Common myeloid progenitor, CD34-positive (primary cell): Measurements from ENCODE around the gene TMBIM6.

Experiments used
- CTCF ChIA-PET: fragments of 350-600 bp; sonication (Branson Sonifier 250); formaldehyde crosslinking; loops from one replicate; lab custom pipeline; 2021; ENCODE audit warnings: antibody characterized with exemption; lab: Charles Lee
- POLR2A ChIA-PET: fragments of 350-600 bp; sonication (Branson Sonifier 250); formaldehyde crosslinking; loops from one replicate; lab custom pipeline; 2021; ENCODE audit warnings: antibody characterized with exemption; lab: Charles Lee
- DNase-seq, 3 donors: peaks; one replicate each; pipeline versions ENCODE4 v3.0.0 to v3.0.0-alpha.2; 2013
- H3K27ac ChIP-seq, 2 experiments: 1 replicate in 1 of 2; 2 replicates in 1 of 2; pipeline ENCODE4 v1.7.0; 2013; ENCODE audit warnings: inconsistent platforms in 2 of 2, low read length in 2 of 2, mild to moderate bottlenecking in 2 of 2, low read depth in 1 of 2, moderate library complexity in 1 of 2; ENCODE audit not compliant: severe bottlenecking in 2 of 2, insufficient read depth in 1 of 2, poor library complexity in 1 of 2
- H3K27me3 ChIP-seq, 5 experiments: replicated peaks in 2 of 5; 1 replicate in 3 of 5; 2 replicates in 2 of 5; pipeline versions ENCODE4 v1.6.1 to v1.7.0; 2013; ENCODE audit warnings: low read length in 4 of 5, mild to moderate bottlenecking in 2 of 5, moderate library complexity in 2 of 5, inconsistent platforms in 1 of 5; ENCODE audit not compliant: insufficient read depth in 5 of 5, control insufficient read depth in 4 of 5
- H3K36me3 ChIP-seq, 4 experiments: 1 replicate in 2 of 4; 2 replicates in 2 of 4; pipeline versions ENCODE4 v1.6.1 to v1.7.0; 2013; ENCODE audit warnings: low read length in 3 of 4, control low read depth in 1 of 4, mild to moderate bottlenecking in 1 of 4; ENCODE audit not compliant: control insufficient read depth in 4 of 4, insufficient read depth in 4 of 4
- H3K4me1 ChIP-seq, 4 experiments: 1 replicate in 3 of 4; 2 replicates in 1 of 4; pipeline versions ENCODE4 v1.6.1 to v1.7.1; 2013; ENCODE audit warnings: low read length in 3 of 4, mild to moderate bottlenecking in 3 of 4, control low read depth in 1 of 4, inconsistent platforms in 1 of 4, moderate library complexity in 1 of 4; ENCODE audit not compliant: control insufficient read depth in 4 of 4, insufficient read depth in 4 of 4; ENCODE audit errors: control extremely low read depth in 1 of 4
- H3K4me3 ChIP-seq, 7 experiments: 1 replicate in 4 of 7; 2 replicates in 3 of 7; pipeline versions ENCODE4 v1.5.1 to v1.7.0; 2013; ENCODE audit warnings: mild to moderate bottlenecking in 7 of 7, low read length in 6 of 7, moderate library complexity in 6 of 7, inconsistent platforms in 2 of 7, low read depth in 2 of 7, control low read depth in 1 of 7; ENCODE audit not compliant: insufficient read depth in 4 of 7, control insufficient read depth in 1 of 7; ENCODE audit errors: extremely low read depth in 1 of 7
- H3K9me3 ChIP-seq, 5 experiments: 1 replicate in 4 of 5; 2 replicates in 1 of 5; pipeline versions ENCODE4 v1.6.1 to v1.7.1; 2013; ENCODE audit warnings: low read length in 4 of 5, mild to moderate bottlenecking in 2 of 5, inconsistent platforms in 1 of 5, low read depth in 1 of 5, moderate library complexity in 1 of 5; ENCODE audit not compliant: control insufficient read depth in 4 of 5, insufficient read depth in 2 of 5; ENCODE audit errors: control extremely low read depth in 1 of 5
- WGBS: methylation state at CpG from one replicate; pipeline ENCODE4 v1.1.5; 2013; ENCODE audit not compliant: insufficient coverage; 5-methylcytosine and 5-hydroxymethylcytosine counted together

TMBIM6 gene

GRCh38 chr12:49806877-49807276 is 65.5 kb downstream of the TMBIM6 start:
- Histone ChIP-seq H3K36me3 (peaks cover 9 to 45% (median 29%) of the 10 kb centered on the region in 4 experiments), H3K27me3 (no peaks in the 10 kb centered on the region), H3K4me3 (no peak overlapping the region), H3K9me3 (no peaks in the 10 kb centered on the region), H3K27ac (no peak overlapping the region), H3K4me1 (peaks cover 0 to 13% (median 0%) of the 10 kb centered on the region in 4 experiments)
- DNase-seq: no peak
- WGBS: 89% methylated on average over 2 of the region's 7 CpGs
- POLR2A ChIA-PET: no interaction called here
- CTCF ChIA-PET: interaction anchor here (1.1 kb wide), 1 partner anchor 9 kb away, joined by 3 read pairs; no protein-coding TSS in a partner anchor

GRCh38 chr12:49807991-49808580 is 66.7 kb downstream of the TMBIM6 start:
- ChIA-PET CTCF (interaction anchor here (0.6 to 1.2 kb wide), 5 partner anchors 9 to 32 kb away, joined by 3 to 4 read pairs (median 4); no protein-coding TSS in a partner anchor), POLR2A (no interaction called here)
- H3K36me3 ChIP-seq: peaks cover 6 to 37% (median 21%) of the 10 kb centered on the region in 4 experiments
- WGBS: 98% methylated on average over 11 of the region's 12 CpGs
- H3K4me1 ChIP-seq: peaks cover 0 to 20% (median 0%) of the 10 kb centered on the region in 4 experiments
- no peak overlapping the region for H3K4me3 ChIP-seq
- H3K9me3 ChIP-seq: no peaks in the 10 kb centered on the region
- no peak for DNase-seq
- no peaks in the 10 kb centered on the region for H3K27me3 ChIP-seq
- H3K27ac ChIP-seq: no peak overlapping the region

GRCh38 chr12:49808686-49809380 is 67.5 kb downstream of the TMBIM6 start:
- Histone ChIP-seq H3K36me3 (peaks cover 6 to 30% (median 17%) of the 10 kb centered on the region in 4 experiments), H3K27me3 (no peaks in the 10 kb centered on the region), H3K4me1 (peaks cover 0 to 20% (median 0%) of the 10 kb centered on the region in 4 experiments), H3K4me3 (no peak overlapping the region), H3K9me3 (no peaks in the 10 kb centered on the region), H3K27ac (no peak overlapping the region)
- DNase-seq: no peak
- POLR2A ChIA-PET: interaction anchor here (0.6 kb wide), 1 partner anchor 109 kb away, joined by 3 read pairs; no protein-coding TSS in a partner anchor
- 99% methylated on average over 9 of the region's 14 CpGs for whole genome bisulfite sequencing
- CTCF ChIA-PET: interaction anchor here (0.6 to 1.2 kb wide), 5 partner anchors 9 to 31 kb away, joined by 3 to 4 read pairs (median 4); no protein-coding TSS in a partner anchor

GRCh38 chr12:49809381-49809905 is 68.1 kb downstream of the TMBIM6 start:
- ChIA-PET CTCF (interaction anchor here (1.2 kb wide), 2 partner anchors 16 to 31 kb away, joined by 3 to 4 read pairs; no protein-coding TSS in a partner anchor), POLR2A (interaction anchor here (0.6 kb wide), 1 partner anchor 108 kb away, joined by 3 read pairs; no protein-coding TSS in a partner anchor)
- peaks cover 0 to 20% (median 0%) of the 10 kb centered on the region in 4 experiments for H3K4me1 ChIP-seq
- no peak overlapping the region for H3K4me3 ChIP-seq
- peaks cover 6 to 26% (median 15%) of the 10 kb centered on the region in 4 experiments for H3K36me3 ChIP-seq
- no peaks in the 10 kb centered on the region for H3K27me3 ChIP-seq
- H3K27ac ChIP-seq: no peak overlapping the region
- WGBS: 89% methylated on average over 1 of the region's 4 CpGs
- H3K9me3 ChIP-seq: no peaks in the 10 kb centered on the region
- DNase-seq: no peak

- Histone ChIP-seq H3K27ac (no peak overlapping the region), H3K36me3 (peaks cover 4 to 21% (median 10%) of the 10 kb centered on the region in 4 experiments), H3K9me3 (no peaks in the 10 kb centered on the region), H3K27me3 (no peaks in the 10 kb centered on the region), H3K4me3 (no peak overlapping the region), H3K4me1 (peaks cover 0 to 20% (median 0%) of the 10 kb centered on the region in 4 experiments)
- no peak for DNase-seq
- ChIA-PET POLR2A (interaction anchor here (0.6 to 1.2 kb wide), 3 partner anchors 18 to 108 kb away, joined by 3 to 5 read pairs (median 4); partner anchors contain the start of gene NCKAP5L), CTCF (interaction anchor here (0.8 to 1.9 kb wide), 3 partner anchors 15 to 32 kb away, joined by 3 to 9 read pairs (median 3); no protein-coding TSS in a partner anchor)
- 87% methylated on average over 6 of the region's 9 CpGs for WGBS
Observed at GRCh38 chr12:49809906-49810389, 68.6 kb downstream of the TMBIM6 start.

GRCh38 chr12:49811136-49811535 is 69.8 kb downstream of the TMBIM6 start:
- 100% methylated on average over 3 of the region's 5 CpGs for WGBS

More at GRCh38 chr12:49811136-49811535, 69.8 kb downstream of the TMBIM6 start:
- H3K4me3 ChIP-seq: no peak overlapping the region
- no peaks in the 10 kb centered on the region for H3K27me3 ChIP-seq
- peaks cover 0 to 15% (median 9%) of the 10 kb centered on the region in 4 experiments for H3K36me3 ChIP-seq
- ChIA-PET POLR2A (interaction anchor here (0.9 to 1.2 kb wide), 3 partner anchors 14 to 20 kb away, joined by 3 to 4 read pairs (median 4); partner anchors contain the start of gene NCKAP5L), CTCF (interaction anchor here (0.8 to 1.9 kb wide), 6 partner anchors 9 to 70 kb away, joined by 3 to 9 read pairs (median 4); no protein-coding TSS in a partner anchor)
- H3K4me1 ChIP-seq: peaks cover 0 to 20% (median 0%) of the 10 kb centered on the region in 4 experiments
- no peak overlapping the region for H3K27ac ChIP-seq
- no peak for DNase-seq
- H3K9me3 ChIP-seq: no peaks in the 10 kb centered on the region
